ENCODE data around the gene PTGR1. TPM values are rescaled to one million over a fixed set of nuclear protein-coding genes. Genes with fewer than 3 reads are reported as not detected.

PTGR1 gene
- total and polyA plus RNA-seq, 8 donors = 5.0 to 28.8 (median 13.9) TPM

- Histone ChIP-seq H3K27me3 (no peaks in the 10 kb centered on the region), H3K27ac (no peak overlapping the region), H3K4me1 (no peaks in the 10 kb centered on the region), H3K9me3 (no peaks in the 10 kb centered on the region), H3K4me3 (no peak overlapping the region), H3K36me3 (peaks cover 0 to 18% (median 0%) of the 10 kb centered on the region in 3 donors)
- 85 to 100% methylated on average over 1 of the region's 1 CpG for WGBS, 2 donors
- no peak for FAIRE-seq
- intact Hi-C loops (cut with DNase I) = no loop called here
- peak in 2 of 4 donors; percentile 29 to 40 for ATAC-seq
- peak in 1 of 6 donors; percentile 42 for DNase-seq
- TF ChIP-seq CTCF (IDR thresholded peaks at IDR 0.05) = no peak
Measured at GRCh38 chr9:111645806-111646205, 46.4 kb upstream of the PTGR1 start.

- intact Hi-C loops (cut with DNase I) = no loop called here
- H3K27me3 ChIP-seq = no peaks in the 10 kb centered on the region
- H3K4me3 ChIP-seq = no peak overlapping the region
- ATAC-seq (no peak), FAIRE-seq (no peak), DNase-seq (no peak)
- TF ChIP-seq CTCF (IDR thresholded peaks at IDR 0.05) = no peak
- 75 to 77% methylated on average over 8 of the region's 8 CpGs for WGBS, 2 donors
- H3K27ac ChIP-seq = no peak overlapping the region
- no peaks in the 10 kb centered on the region for H3K4me1 ChIP-seq
- H3K9me3 ChIP-seq = no peaks in the 10 kb centered on the region
- H3K36me3 ChIP-seq = peaks cover 0 to 13% (median 0%) of the 10 kb centered on the region in 3 donors
Measured at GRCh38 chr9:111644195-111644772, 44.8 kb upstream of the PTGR1 start.

GRCh38 chr9:111637421-111637950, 38.0 kb upstream of the PTGR1 start:
- ATAC-seq = no peak
- Histone ChIP-seq H3K36me3 (no peaks in the 10 kb centered on the region), H3K4me3 (no peak overlapping the region), H3K4me1 (peaks cover 12 to 28% (median 20%) of the 10 kb centered on the region in 3 donors), H3K27me3 (no peaks in the 10 kb centered on the region), H3K27ac (no peak overlapping the region), H3K9me3 (no peaks in the 10 kb centered on the region)
- 48 to 55% methylated on average over 6 of the region's 6 CpGs for WGBS, 2 donors
- no peak for TF ChIP-seq CTCF (IDR thresholded peaks at IDR 0.05)
- DNase-seq = no peak
- intact Hi-C loops (cut with DNase I) = no loop called here
- FAIRE-seq = no peak

GRCh38 chr9:111634860-111635259, 35.4 kb upstream of the PTGR1 start:
- Histone ChIP-seq H3K36me3 (no peaks in the 10 kb centered on the region), H3K4me3 (no peak overlapping the region), H3K4me1 (peaks cover 16 to 33% (median 28%) of the 10 kb centered on the region in 3 donors), H3K27ac (no peak overlapping the region), H3K27me3 (no peaks in the 10 kb centered on the region), H3K9me3 (no peaks in the 10 kb centered on the region)
- no peak for DNase-seq
- 33 to 47% methylated on average over 1 of the region's 1 CpG for WGBS, 2 donors
- intact Hi-C loops (cut with DNase I) = no loop called here
- ATAC-seq = no peak
- TF ChIP-seq CTCF (IDR thresholded peaks at IDR 0.05) = no peak
- FAIRE-seq = no peak

GRCh38 chr9:111633389-111633736, 33.9 kb upstream of the PTGR1 start:
- no peak for TF ChIP-seq CTCF (IDR thresholded peaks at IDR 0.05)
- Histone ChIP-seq H3K36me3 (no peaks in the 10 kb centered on the region), H3K4me3 (no peak overlapping the region), H3K27ac (no peak overlapping the region), H3K4me1 (peaks cover 16 to 30% (median 29%) of the 10 kb centered on the region in 3 donors), H3K9me3 (no peaks in the 10 kb centered on the region), H3K27me3 (no peaks in the 10 kb centered on the region)
- no peak for DNase-seq
- 44 to 47% methylated on average over 1 of the region's 1 CpG for WGBS, 2 donors
- intact Hi-C loops (cut with DNase I) = no loop called here
- ATAC-seq = no peak
- FAIRE-seq = no peak

All from pancreas (tissue), 10 donors.